Measurements from ENCODE around the gene RNF220. TPM values are rescaled to one million over a fixed set of nuclear protein-coding genes. Genes with fewer than 3 reads are reported as not detected.

The RNF220 gene
- polyA plus RNA-seq, 2 donors = 32.7 to 47.8 TPM

GRCh38 chr1:44375547-44375946, 29.5 kb upstream of the RNF220 start:
- H3K4me1 ChIP-seq (ENCODE audit: control insufficient read depth in 2 of 2, insufficient read depth in 2 of 2, low read length in 1 of 2) = no peaks in the 10 kb centered on the region
- no peaks in the 10 kb centered on the region for H3K36me3 ChIP-seq (ENCODE audit: control insufficient read depth in 2 of 2, insufficient read depth in 2 of 2, low read length in 1 of 2)
- H3K4me3 ChIP-seq (ENCODE audit: low read depth in 1 of 2, low read length in 2 of 2) = no peak overlapping the region
- no peaks in the 10 kb centered on the region for H3K27me3 ChIP-seq (ENCODE audit: control insufficient read depth in 1 of 2, insufficient read depth in 2 of 2, low read length in 2 of 2)
- 94 to 97% methylated on average over 6 of the region's 6 CpGs for WGBS, 2 donors
- no peak overlapping the region for H3K27ac ChIP-seq (ENCODE audit: low read depth in 2 of 2, low read length in 1 of 2)
- no peaks in the 10 kb centered on the region for H3K9me3 ChIP-seq (ENCODE audit: control insufficient read depth in 2 of 2, insufficient read depth in 1 of 2, low read depth in 1 of 2, low read length in 1 of 2)

GRCh38 chr1:44377925-44378784, 26.9 kb upstream of the RNF220 start:
- 63 to 75% methylated on average over 12 of the region's 12 CpGs for WGBS, 2 donors
- Histone ChIP-seq H3K4me1 (ENCODE audit: control insufficient read depth in 2 of 2, insufficient read depth in 2 of 2, low read length in 1 of 2) (no peaks in the 10 kb centered on the region), H3K4me3 (ENCODE audit: low read depth in 1 of 2, low read length in 2 of 2) (no peak overlapping the region), H3K27me3 (ENCODE audit: control insufficient read depth in 1 of 2, insufficient read depth in 2 of 2, low read length in 2 of 2) (no peaks in the 10 kb centered on the region), H3K9me3 (ENCODE audit: control insufficient read depth in 2 of 2, insufficient read depth in 1 of 2, low read depth in 1 of 2, low read length in 1 of 2) (no peaks in the 10 kb centered on the region), H3K27ac (ENCODE audit: low read depth in 2 of 2, low read length in 1 of 2) (no peak overlapping the region), H3K36me3 (ENCODE audit: control insufficient read depth in 2 of 2, insufficient read depth in 2 of 2, low read length in 1 of 2) (no peaks in the 10 kb centered on the region)

GRCh38 chr1:44380666-44381177, 24.3 kb upstream of the RNF220 start:
- H3K36me3 ChIP-seq (ENCODE audit: control insufficient read depth in 2 of 2, insufficient read depth in 2 of 2, low read length in 1 of 2) = no peaks in the 10 kb centered on the region

GRCh38 chr1:44388551-44388950, 16.5 kb upstream of the RNF220 start:
- peaks cover 5% of the 10 kb centered on the region in 2 donors for H3K27me3 ChIP-seq (ENCODE audit: control insufficient read depth in 1 of 2, insufficient read depth in 2 of 2, low read length in 2 of 2)
- H3K36me3 ChIP-seq (ENCODE audit: control insufficient read depth in 2 of 2, insufficient read depth in 2 of 2, low read length in 1 of 2) = no peaks in the 10 kb centered on the region
- no peak overlapping the region for H3K4me3 ChIP-seq (ENCODE audit: low read depth in 1 of 2, low read length in 2 of 2)
- WGBS, 2 donors = 45 to 49% methylated on average over 2 of the region's 2 CpGs
- no peaks in the 10 kb centered on the region for H3K4me1 ChIP-seq (ENCODE audit: control insufficient read depth in 2 of 2, insufficient read depth in 2 of 2, low read length in 1 of 2)
- H3K27ac ChIP-seq (ENCODE audit: low read depth in 2 of 2, low read length in 1 of 2) = no peak overlapping the region
- H3K9me3 ChIP-seq (ENCODE audit: control insufficient read depth in 2 of 2, insufficient read depth in 1 of 2, low read depth in 1 of 2, low read length in 1 of 2) = no peaks in the 10 kb centered on the region

More at GRCh38 chr1:44380666-44381177, 24.3 kb upstream of the RNF220 start:
- Histone ChIP-seq H3K27me3 (ENCODE audit: control insufficient read depth in 1 of 2, insufficient read depth in 2 of 2, low read length in 2 of 2) (no peaks in the 10 kb centered on the region), H3K9me3 (ENCODE audit: control insufficient read depth in 2 of 2, insufficient read depth in 1 of 2, low read depth in 1 of 2, low read length in 1 of 2) (no peaks in the 10 kb centered on the region), H3K27ac (ENCODE audit: low read depth in 2 of 2, low read length in 1 of 2) (no peak overlapping the region), H3K4me1 (ENCODE audit: control insufficient read depth in 2 of 2, insufficient read depth in 2 of 2, low read length in 1 of 2) (no peaks in the 10 kb centered on the region), H3K4me3 (ENCODE audit: low read depth in 1 of 2, low read length in 2 of 2) (no peak overlapping the region)
- 69 to 73% methylated on average over 3 of the region's 3 CpGs for WGBS, 2 donors

GRCh38 chr1:44389437-44389836, 15.6 kb upstream of the RNF220 start:
- 64 to 65% methylated on average over 1 of the region's 1 CpG for WGBS, 2 donors
- Histone ChIP-seq H3K27me3 (ENCODE audit: control insufficient read depth in 1 of 2, insufficient read depth in 2 of 2, low read length in 2 of 2) (peaks cover 5% of the 10 kb centered on the region in 2 donors), H3K4me3 (ENCODE audit: low read depth in 1 of 2, low read length in 2 of 2) (no peak overlapping the region), H3K4me1 (ENCODE audit: control insufficient read depth in 2 of 2, insufficient read depth in 2 of 2, low read length in 1 of 2) (no peaks in the 10 kb centered on the region), H3K36me3 (ENCODE audit: control insufficient read depth in 2 of 2, insufficient read depth in 2 of 2, low read length in 1 of 2) (no peaks in the 10 kb centered on the region), H3K9me3 (ENCODE audit: control insufficient read depth in 2 of 2, insufficient read depth in 1 of 2, low read depth in 1 of 2, low read length in 1 of 2) (no peaks in the 10 kb centered on the region), H3K27ac (ENCODE audit: low read depth in 2 of 2, low read length in 1 of 2) (no peak overlapping the region)

- 43 to 48% methylated on average over 1 of the region's 1 CpG for WGBS, 2 donors
- Histone ChIP-seq H3K27me3 (ENCODE audit: control insufficient read depth in 1 of 2, insufficient read depth in 2 of 2, low read length in 2 of 2) (peaks cover 5% of the 10 kb centered on the region in 2 donors), H3K36me3 (ENCODE audit: control insufficient read depth in 2 of 2, insufficient read depth in 2 of 2, low read length in 1 of 2) (no peaks in the 10 kb centered on the region), H3K9me3 (ENCODE audit: control insufficient read depth in 2 of 2, insufficient read depth in 1 of 2, low read depth in 1 of 2, low read length in 1 of 2) (no peaks in the 10 kb centered on the region), H3K27ac (ENCODE audit: low read depth in 2 of 2, low read length in 1 of 2) (no peak overlapping the region), H3K4me3 (ENCODE audit: low read depth in 1 of 2, low read length in 2 of 2) (no peak overlapping the region), H3K4me1 (ENCODE audit: control insufficient read depth in 2 of 2, insufficient read depth in 2 of 2, low read length in 1 of 2) (no peaks in the 10 kb centered on the region)
These were observed 14.8 kb upstream of the RNF220 start for GRCh38 chr1:44390277-44390676.

GRCh38 chr1:44401256-44402228, 3.5 kb upstream of the RNF220 start:
- H3K4me1 ChIP-seq (ENCODE audit: control insufficient read depth in 2 of 2, insufficient read depth in 2 of 2, low read length in 1 of 2) = peaks cover 5 to 8% of the 10 kb centered on the region in 2 donors
- H3K4me3 ChIP-seq (ENCODE audit: low read depth in 1 of 2, low read length in 2 of 2) = no peak overlapping the region
- H3K27me3 ChIP-seq (ENCODE audit: control insufficient read depth in 1 of 2, insufficient read depth in 2 of 2, low read length in 2 of 2) = peaks cover 3 to 16% of the 10 kb centered on the region in 2 donors
- WGBS, 2 donors = 78 to 81% methylated on average over 12 of the region's 12 CpGs
- no peaks in the 10 kb centered on the region for H3K9me3 ChIP-seq (ENCODE audit: control insufficient read depth in 2 of 2, insufficient read depth in 1 of 2, low read depth in 1 of 2, low read length in 1 of 2)
- no peaks in the 10 kb centered on the region for H3K36me3 ChIP-seq (ENCODE audit: control insufficient read depth in 2 of 2, insufficient read depth in 2 of 2, low read length in 1 of 2)
- no peak overlapping the region for H3K27ac ChIP-seq (ENCODE audit: low read depth in 2 of 2, low read length in 1 of 2)

- peaks cover 16 to 18% of the 10 kb centered on the region in 2 donors for H3K4me1 ChIP-seq (ENCODE audit: control insufficient read depth in 2 of 2, insufficient read depth in 2 of 2, low read length in 1 of 2)
- no peak overlapping the region for H3K27ac ChIP-seq (ENCODE audit: low read depth in 2 of 2, low read length in 1 of 2)
- peaks cover 0 to 43% of the 10 kb centered on the region in 2 donors for H3K27me3 ChIP-seq (ENCODE audit: control insufficient read depth in 1 of 2, insufficient read depth in 2 of 2, low read length in 2 of 2)
- no peaks in the 10 kb centered on the region for H3K36me3 ChIP-seq (ENCODE audit: control insufficient read depth in 2 of 2, insufficient read depth in 2 of 2, low read length in 1 of 2)
- 0 to 1% methylated on average over 61 to 66 of the region's 66 CpGs for WGBS, 2 donors
- peak overlapping the region; percentile 30 to 47 for H3K4me3 ChIP-seq (ENCODE audit: low read depth in 1 of 2, low read length in 2 of 2)
- H3K9me3 ChIP-seq (ENCODE audit: control insufficient read depth in 2 of 2, insufficient read depth in 1 of 2, low read depth in 1 of 2, low read length in 1 of 2) = peaks cover 0 to 4% of the 10 kb centered on the region in 2 donors
These were observed 1.0 kb downstream of the RNF220 start for GRCh38 chr1:44405798-44406736.

All from esophagus (tissue), 2 donors.